HG02642 (cell line): Measurements from ENCODE around the gene HPCAL1.

ENCODE experiments used
- ATAC-seq: cut with Tn5 transposase; IDR thresholded peaks from one replicate; pipeline ENCODE4 v1.9.1; 2021; ENCODE audit warnings: mild to moderate bottlenecking; ENCODE audit not compliant: unreplicated experiment, poor library complexity

HPCAL1 gene

DNA sequence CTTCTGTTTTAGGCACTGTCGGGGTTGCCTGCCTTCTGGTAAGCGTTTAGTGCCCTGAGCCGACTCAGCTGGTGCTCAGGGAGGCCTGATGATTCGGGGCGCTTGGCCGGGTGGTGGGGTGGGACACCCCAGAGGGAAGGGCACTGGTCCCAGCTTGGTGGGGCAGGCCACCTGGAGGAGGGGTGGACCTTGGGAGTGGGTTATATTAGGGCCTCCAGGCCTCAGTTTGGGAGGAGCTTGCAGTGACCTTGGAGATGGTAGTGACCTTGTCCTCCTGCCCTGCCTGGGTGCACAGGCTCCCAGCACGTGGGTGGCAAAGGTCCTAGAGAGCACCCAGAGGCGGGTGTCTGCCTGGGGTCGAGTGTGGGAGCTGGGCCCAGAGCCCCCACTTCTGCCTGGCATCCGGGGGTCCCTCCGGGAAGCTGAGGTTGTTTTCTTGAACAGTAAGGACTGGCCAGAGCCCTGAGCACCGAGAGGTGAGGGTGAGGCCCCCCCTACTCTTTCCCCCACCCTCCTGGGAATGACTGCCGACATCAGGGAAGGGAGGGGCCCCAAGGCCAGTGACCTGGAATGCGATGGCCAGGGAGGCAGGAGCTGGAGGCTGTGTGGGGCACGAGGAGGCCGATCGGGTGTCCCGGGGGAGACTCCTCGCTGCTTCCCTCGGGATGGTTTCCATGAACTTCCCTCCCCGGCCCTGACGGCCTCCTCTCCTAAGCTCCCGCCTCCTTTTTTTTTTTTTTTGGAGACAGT is 61.3 kb downstream of the HPCAL1 start:
- no peak for ATAC-seq

DNA sequence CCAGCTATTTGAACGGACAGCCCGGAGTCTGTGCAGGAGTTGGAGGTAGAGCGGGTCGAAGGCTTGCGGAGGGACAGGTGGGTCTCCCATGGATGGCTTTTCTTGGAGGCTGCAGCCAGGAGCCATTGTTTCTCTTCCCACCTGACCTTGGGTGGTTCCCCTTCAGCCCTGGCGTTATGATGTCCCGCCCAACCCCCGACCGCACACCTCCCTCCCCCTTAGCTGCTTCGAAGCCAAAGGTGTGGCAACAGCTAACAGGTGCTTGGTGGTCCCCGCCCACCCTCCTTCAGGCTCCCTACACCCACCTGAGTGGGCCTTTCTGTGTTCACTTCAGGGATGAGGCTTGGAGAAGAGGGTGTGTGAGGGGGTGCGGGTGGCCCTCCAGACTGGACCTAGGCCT is 62.7 kb downstream of the HPCAL1 start:
- ATAC-seq, result no peak

DNA sequence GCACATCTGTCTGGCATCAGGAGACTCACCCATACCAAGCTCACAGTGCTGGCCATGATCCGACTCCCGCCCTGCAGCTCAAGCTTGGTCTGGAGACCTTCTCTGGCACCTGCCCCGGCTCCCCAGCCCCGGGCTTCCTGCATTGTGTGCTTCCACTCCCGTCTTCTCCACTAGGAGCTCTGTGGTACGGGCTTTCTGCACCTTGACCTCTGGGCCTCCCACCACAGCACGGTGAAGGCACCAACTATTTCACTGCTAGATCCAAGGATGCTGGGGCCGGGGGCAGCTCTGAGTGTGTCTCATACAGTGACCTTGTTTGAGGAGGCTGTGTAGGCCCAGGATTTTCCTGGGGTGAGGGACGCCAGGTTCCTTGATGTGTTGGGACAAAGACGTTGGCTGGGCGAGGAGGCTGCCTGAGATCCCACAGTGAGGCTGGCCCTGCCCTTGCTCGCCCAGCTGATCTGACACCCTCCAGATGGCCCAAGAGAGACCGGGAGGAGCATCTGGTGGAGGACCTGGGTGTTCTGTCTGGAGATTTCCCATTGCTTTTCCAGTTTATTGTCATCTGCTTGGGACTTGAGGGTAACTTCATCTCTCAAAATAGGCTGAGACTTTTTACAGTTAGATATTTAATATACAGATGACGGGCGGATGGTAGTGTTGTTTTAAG is 64.0 kb downstream of the HPCAL1 start:
- no peak for ATAC-seq

DNA sequence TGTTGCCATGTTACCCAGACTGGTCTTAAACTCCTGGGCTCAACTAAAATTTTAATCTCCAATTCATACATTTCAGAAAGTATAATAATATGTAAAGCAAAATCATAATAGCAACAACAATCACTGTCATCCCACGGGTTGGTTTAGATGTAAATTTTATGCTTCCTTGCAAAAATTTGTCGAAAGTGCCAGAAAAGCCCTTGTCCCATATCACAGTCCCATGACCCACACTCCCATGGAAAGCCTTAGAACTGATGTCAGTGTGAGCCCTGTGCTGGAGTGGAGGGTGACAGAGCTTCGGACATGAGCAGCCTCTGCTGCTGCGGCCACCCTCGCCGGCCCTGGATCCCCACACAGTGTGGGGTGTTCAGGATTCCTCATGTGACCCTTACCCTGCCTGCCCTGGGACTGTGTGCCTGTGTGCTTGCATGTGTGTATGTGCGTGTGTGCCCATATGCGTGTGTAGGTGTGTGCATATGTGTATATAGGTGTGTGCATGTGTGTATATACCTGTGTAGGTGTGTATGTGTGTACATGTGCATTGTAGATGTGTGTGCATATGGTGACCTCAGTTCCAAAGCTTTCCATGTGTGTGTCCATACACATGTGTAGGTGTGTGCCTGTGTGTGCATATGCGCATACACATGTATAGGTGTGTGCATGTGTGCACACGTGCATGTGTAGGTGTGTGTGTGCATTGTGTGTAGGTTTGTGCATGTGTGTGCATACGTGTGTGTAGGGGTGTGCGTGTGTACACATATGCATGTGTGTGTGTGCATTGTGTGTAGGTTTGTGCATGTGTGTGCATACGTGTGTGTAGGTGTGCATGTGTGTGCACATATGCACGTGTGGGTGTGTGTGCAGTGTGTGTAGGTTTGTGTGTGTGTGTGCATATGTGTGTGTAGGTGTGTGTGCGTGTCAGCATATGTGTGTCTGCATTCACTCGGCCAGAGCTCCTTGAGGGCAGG is 65.1 kb downstream of the HPCAL1 start:
- ATAC-seq, result no peak

DNA sequence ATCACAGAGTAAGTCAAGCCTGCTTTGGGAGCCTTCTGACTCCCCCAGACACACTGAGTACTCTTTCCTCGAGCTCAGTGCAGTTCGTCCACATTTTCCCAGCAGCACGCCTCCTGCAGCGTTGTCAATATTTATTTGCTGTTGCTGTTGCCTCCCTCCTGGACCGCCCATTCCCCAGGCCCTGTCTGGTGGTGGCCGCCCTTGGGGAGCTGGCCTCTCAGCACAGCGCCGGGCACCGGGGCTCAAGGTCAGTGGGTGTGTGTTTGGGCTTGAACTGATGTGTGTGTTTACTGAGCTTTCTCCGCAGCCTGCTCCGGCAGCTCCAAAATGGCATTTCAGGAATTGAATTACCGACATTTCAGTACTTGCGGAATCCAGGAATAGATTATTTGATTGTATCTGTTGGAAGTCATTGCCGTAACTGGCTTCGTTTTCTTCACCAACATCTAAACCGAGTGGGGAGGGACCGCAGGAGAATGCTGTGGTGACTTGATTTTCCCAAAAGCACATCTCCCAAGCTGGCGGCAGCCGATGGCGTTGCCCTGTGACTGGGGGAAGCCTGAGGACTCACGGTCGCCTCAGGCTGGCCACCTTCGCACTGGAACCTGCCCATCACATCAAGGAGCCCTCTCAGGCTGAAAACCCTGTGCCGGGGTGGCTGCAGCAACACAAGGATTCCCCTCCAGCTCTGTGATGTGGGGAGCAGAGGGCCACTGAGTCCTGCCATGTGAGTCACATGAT is 66.0 kb downstream of the HPCAL1 start:
- no peak for ATAC-seq

DNA sequence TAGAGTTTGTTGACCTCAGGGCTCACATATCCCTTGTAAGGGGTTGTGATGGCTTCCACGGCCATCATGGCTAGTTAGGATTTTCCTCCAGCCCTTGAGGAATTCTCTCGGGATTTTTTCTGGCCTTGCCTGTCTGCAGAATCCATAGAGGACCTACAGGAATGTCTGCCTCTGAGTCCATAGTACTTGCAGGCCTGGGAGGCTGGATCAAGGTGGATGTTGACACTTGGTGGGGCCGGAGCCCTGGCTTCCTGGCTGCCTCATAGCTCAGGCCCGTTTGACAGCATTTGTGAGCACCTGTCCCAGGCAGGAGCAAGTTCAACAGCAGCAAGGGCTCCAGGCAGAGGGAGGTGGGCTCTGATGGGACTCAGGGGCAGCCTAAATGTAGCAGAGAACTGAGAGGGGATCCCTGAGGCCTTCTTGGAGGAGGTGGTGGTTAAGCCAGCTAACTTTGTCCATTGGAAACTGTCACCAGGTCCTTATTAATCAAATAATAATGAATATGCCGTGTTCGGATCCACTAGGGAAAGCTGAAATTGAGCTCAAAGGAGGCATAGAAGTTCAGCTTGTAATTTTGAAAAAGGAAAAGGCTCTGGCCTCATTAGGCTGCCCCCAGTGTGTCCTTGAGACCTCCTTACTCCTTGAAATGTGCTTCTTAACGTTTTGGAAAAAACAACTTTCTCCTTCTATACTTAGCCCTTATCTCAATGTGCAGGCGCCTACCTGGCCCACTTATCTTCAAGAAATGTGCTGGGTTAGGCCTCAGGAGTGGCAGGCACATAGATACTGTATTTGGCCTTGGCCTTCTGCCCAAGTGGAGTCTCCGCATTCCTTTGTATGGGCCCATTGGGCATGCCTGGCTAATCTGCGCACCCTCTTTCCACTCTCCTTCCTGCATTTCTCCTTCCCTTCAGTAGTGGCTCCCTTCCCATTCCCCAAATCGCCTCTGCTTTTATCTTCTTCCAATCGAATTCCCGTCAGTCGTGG is 66.9 kb downstream of the HPCAL1 start:
- ATAC-seq, result no peak

DNA sequence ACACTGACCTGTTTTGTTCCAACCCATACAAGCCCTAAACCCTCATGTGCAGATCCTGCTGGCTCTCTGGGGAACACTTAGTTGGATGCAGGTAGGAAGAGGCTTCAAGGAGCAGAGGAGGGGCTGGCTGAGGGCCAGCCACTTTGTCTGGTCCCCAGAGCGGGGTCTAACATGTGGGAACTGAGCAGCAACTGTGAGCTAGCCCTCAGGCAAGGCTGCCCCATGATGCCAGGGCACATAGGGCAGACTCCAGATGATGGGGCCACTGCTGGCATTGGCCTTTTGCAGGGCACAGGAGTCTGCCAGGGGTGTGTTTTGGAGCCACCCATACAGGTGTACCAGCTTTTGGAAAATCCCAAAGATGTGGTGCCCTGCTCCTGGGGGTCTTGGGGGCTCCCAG is 67.7 kb downstream of the HPCAL1 start:
- no peak for ATAC-seq

DNA sequence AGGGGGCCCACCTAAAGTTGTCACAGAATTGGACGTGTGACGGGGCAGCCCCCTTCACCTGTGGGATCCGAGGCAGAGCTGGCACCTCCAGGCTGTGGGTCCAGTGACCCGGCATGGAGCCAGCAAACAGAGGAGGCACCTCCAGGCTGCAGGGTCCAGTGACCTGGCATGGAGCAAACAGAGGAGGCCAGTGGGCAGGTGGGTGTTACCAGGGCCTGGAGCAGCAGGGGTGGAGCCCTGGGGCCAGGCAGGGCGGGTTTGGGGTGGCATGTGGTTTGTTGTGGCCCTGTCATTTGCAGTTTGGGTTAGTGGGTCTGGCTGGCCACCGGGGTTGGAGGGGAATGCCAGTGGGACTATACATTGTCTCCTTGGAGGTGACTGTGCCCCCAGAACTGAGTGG is 68.2 kb downstream of the HPCAL1 start:
- ATAC-seq, result no peak

DNA sequence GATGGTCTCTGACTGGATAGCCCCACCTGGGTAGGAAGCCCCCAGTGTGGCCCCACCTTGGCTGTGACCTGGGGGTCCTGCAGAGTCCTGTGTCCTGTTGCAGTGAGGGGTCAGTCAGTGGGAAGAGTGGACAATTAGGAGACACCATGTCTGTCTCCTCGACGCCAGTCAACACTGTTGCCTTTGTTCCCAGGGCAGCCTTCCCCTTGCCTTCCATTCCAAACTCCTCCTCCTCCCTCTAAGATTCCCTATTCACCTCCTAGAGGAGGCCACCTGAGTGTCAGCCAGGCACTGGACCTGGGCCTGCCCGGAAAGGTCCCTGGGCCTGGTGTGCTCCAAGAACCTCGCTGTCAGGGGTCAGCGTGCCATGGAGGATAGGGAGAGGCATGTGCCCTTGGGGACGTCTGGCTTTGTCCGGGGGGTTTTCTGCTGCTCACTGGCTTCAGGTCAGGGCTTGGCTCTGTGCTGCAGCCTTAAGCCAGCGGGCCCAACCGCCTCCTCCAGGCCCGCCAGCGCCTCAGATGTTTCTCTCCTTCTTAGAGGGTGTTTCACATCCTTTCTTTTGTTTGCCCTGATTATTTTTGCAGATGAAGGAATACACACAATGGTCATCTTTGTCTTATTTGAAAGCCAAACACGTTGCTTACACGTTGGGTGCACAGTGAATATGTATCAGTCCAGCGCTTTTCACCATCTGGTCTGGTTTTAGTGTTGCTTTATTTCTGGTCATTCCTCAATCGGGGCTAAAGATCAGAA is 68.9 kb downstream of the HPCAL1 start:
- no peak for ATAC-seq

DNA sequence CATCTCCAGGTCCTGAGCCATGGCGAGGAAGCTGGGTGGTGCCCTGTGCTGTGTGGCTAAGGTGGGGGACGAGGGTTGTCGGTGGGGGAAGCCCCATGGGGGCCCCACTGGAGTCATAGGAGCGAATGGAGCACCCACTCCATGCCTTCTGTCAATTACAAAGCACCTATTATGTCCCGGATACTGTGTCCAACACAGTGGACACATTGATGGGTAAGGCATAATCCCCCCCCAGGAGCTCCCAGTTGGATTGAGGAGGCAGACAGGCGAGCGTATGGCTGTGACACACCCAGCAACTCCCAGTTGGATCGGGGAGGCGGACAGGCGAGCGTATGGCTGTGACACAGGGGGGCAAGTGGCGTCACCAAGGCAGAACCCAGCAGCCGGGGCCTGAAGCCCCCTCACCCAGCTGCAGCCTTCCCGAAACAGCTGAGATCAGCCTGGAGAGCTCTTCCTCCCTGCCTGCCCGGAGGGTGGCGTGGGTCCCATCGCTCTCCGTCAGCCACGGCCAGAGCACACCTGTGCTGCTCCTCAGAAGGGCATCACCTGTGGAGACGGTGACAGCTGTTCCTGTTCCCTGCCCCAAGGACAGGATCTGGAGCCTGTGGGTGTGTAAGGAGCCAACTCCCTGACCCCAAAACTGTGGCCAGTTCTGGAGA is 69.6 kb downstream of the HPCAL1 start:
- no peak for ATAC-seq

DNA sequence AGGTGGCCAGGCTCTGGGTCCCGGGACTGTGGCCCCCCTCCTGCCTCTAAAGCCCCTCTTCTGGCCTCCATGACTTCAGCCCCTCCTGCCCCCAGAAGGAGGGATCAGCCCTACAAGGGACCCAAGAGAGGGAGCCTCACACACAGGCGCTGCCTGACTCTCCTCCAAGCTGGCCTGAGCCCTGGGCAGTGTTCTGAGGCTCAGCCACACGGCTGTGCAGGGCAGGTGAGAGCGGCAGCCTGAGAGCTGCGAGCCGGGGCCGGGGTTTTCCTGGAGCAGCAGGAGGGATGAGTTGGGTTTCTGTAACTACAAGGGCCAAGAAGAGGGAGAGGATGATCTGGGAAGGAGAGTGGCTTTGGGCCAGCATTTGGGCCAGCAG is 70.1 kb downstream of the HPCAL1 start:
- ATAC-seq, result no peak

DNA sequence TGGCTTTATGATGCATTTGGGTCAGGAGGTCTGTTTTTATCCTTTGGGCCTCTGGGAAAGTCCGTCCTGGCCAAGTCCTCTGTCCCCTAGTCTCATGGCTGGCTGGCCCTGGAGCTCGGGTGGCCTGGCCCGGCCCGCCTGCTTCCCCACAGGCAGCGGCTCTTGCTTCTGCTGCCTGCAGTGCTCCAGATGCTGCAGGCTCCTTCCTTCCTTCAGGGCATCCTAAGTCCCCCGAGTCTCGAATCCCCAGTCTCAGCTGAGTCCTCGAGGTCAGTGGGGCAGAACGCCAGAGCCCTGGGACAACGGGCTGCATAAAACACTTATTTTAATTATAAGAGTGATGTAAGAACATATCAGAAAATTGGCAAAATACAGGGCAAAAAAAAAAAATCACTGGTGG is 71.2 kb downstream of the HPCAL1 start:
- ATAC-seq, result no peak

DNA sequence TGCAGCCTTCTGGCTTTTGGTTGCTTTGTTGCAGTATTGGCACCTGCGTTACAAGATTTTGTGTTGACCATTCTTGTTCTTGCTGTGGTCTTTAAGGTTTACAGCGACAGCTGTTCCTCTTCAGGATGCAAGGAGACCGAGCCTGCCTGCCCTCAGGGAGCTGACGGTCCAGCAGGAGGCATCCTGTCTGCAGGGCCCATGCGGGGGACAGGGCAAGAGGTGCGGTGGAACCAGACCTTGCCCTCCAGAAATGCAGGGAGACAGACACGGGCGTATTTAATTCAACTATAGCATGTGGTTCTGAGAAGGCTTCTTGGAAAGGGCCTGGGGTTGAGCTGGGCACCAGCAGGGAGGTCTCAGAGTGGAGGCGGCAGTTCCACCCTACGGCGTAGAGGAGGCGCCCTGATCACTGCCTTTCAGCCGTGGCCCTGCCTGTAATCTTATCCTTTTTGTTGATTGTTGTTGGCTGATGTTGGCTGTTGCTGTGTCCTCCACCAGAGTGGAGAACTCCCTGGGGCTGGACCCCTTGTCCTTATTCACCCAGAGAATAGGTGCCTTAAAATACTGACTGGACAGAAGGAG is 71.7 kb downstream of the HPCAL1 start:
- no peak for ATAC-seq

DNA sequence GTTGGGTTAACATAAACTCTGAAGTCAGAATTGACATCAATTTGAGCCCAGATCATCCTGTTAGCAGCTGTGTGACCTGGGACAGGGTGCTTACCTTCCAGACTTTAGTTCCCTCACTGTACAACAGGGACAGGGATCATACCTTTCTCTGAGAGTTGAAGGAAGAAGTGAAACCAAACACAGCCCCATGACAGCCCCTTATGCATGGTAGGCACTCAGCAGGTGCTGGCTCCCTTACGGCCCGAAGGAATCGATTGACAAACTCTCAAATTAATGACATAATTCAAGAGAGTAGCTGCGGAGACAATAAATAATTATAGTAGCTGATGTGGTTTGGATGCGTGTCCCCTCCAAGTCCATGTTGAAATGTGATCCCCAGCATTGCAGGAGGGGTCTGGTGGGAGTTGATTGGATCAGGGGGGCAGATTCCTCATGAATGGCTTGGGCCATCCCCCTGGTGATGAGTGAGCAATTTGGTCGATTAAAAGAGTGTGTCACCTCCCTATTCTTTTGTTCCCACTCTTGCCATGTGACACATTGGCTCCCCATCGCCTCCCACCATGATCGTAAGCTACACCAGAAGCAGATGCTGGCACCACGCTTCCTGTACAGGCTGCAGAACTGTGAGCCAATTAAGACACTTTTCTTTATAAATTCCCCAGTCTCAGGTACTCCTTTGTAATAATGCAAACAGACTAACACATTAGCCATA is 73.0 kb downstream of the HPCAL1 start:
- ATAC-seq, result peak; percentile 43

DNA sequence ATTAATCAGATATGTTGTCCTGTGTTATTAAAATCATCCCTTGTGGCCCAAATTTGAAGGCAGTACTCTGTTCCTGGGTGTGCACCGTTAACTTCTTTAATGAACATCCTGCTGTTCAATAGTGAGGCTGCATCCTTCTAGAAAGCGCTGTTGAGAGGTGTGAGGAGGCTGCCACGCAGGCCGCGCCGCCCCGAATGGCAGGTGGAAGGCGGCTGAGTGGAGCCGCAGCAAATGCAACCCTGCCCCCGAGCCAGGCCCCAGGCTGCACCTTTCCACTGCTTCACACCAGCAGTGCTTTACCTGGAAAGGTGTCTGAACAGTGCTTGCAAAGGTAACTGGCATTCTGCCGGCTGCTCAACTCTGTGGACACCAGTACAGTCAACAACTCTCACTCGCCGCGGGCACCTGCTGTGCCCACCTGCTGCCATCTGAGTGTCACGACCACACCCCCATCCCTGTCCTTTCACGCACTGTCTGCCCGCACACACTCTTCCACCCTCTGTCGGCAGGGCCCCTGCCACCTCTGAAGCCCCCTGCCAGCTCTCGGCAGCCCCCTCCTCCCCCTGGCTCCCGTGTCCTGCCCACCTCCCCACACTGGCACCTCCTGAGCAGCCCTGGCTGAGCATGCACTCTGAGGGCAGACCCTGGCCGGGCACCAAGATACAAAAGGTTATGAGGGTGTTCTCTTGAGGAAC is 74.5 kb downstream of the HPCAL1 start:
- ATAC-seq, result no peak

DNA sequence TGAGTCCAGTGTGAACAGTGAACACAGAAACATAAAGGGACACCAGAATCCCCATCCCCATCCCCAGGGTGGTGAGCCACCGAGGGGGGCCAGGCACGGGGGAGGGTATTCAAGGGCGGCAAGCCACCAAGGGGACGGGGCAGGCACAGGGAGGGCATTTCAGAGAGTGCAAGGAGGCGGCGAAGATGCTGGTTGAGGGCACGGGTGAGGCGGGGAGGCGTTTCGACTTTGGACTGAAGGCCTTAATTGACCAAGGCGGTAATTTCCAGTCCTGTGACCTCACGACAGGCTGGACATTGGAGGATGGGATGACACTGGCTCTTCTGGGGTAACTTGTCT is 75.0 kb downstream of the HPCAL1 start:
- no peak for ATAC-seq

DNA sequence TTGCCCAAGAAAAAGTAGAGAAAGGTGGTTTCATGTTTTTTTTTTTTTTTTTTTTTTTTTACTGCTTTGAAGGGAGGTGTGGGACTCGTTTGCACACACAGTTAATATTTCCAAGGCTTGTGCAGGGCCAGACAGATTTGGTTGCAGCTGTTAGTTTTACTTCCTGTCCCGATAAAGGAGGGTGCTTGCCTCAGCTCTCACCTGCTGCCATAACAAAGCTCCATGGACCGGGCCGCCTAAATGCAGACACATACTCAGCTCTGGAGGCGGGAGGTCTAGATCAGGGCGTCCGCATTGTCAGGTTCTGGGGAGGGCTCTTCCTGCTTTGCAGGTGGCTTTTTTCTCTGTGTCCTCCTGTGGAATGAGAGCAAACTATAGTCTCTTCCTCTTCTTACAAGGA is 75.5 kb downstream of the HPCAL1 start:
- ATAC-seq, result peak; percentile 79
